Effector memory CD4-positive, alpha-beta T cell (primary cell): Measurements from ENCODE around the gene PCDHB9.
A peak's percentile ranks its signal among the peaks of the same experiment; 100 is the strongest.
"Not testable (repeated sequence)": the region's sequence is repeated elsewhere in the genome, so short reads cannot be mapped to it uniquely, and the experiment has no call there.

Source experiments
- DNase-seq, 3 donors: peaks; one replicate each; pipeline ENCODE4 v3.0.0-alpha.2; 2020
- H3K27ac ChIP-seq: 2 replicates; pipeline ENCODE4 v1.7.0; 2013; ENCODE audit warnings: mild to moderate bottlenecking, low read length, moderate library complexity; ENCODE audit not compliant: insufficient read depth, poor library complexity, severe bottlenecking
- H3K27me3 ChIP-seq: replicated peaks from 2 replicates; pipeline ENCODE4 v1.7.0; 2013; ENCODE audit warnings: mild to moderate bottlenecking, low read length; ENCODE audit not compliant: insufficient read depth, control insufficient read depth, poor library complexity, severe bottlenecking
- H3K36me3 ChIP-seq: 2 replicates; pipeline ENCODE4 v1.7.0; 2013; ENCODE audit warnings: mild to moderate bottlenecking, low read length, moderate library complexity; ENCODE audit not compliant: control insufficient read depth, insufficient read depth
- H3K4me1 ChIP-seq: 2 replicates; pipeline ENCODE4 v1.7.0; 2013; ENCODE audit warnings: low read length, mild to moderate bottlenecking; ENCODE audit not compliant: control insufficient read depth, insufficient read depth, poor library complexity, severe bottlenecking
- H3K4me3 ChIP-seq: 2 replicates; pipeline ENCODE4 v1.7.0; 2013; ENCODE audit warnings: low read length, low read depth, mild to moderate bottlenecking; ENCODE audit not compliant: insufficient read depth, poor library complexity, severe bottlenecking
- H3K9me3 ChIP-seq: 2 replicates; pipeline ENCODE4 v1.7.0; 2013; ENCODE audit warnings: mild to moderate bottlenecking, low read length, moderate library complexity; ENCODE audit not compliant: control insufficient read depth

PCDHB9 gene

DNA sequence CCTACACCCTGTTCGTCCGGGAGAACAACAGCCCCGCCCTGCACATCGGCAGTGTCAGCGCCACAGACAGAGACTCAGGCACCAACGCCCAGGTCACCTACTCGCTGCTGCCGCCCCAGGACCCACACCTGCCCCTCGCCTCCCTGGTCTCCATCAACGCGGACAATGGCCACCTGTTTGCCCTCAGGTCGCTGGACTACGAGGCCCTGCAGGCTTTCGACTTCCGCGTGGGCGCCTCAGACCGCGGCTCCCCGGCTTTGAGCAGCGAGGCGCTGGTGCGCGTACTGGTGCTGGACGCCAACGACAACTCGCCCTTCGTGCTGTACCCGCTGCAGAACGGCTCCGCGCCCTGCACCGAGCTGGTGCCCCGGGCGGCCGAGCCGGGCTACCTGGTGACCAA is 1.7 kb downstream of the PCDHB9 start:
- not testable (repeated sequence) for H3K9me3 ChIP-seq, H3K27me3 ChIP-seq, H3K27ac ChIP-seq, H3K36me3 ChIP-seq, DNase-seq, H3K4me1 ChIP-seq, H3K4me3 ChIP-seq

DNA sequence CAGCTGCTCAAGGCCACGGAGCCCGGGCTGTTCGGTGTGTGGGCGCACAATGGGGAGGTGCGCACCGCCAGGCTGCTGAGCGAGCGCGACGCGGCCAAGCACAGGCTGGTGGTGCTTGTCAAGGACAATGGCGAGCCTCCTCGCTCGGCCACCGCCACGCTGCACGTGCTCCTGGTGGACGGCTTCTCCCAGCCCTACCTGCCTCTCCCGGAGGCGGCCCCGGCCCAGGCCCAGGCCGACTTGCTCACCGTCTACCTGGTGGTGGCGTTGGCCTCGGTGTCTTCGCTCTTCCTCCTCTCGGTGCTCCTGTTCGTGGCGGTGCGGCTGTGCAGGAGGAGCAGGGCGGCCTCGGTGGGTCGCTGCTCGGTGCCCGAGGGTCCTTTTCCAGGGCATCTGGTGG is 2.2 kb downstream of the PCDHB9 start:
- H3K9me3 ChIP-seq, H3K36me3 ChIP-seq, H3K27me3 ChIP-seq: not testable (repeated sequence)

GRCh38 chr5:141192110-141192725 is 5.3 kb downstream of the PCDHB9 start, which contains the start of gene PCDHB10:
Gene PCDHB10, plus strand, starts transcription at chr5:141192353. Its CDS starts 200 bp downstream, at chr5:141192553.
- DNase-seq: peak in 1 of 3 donors; percentile 8
- Histone ChIP-seq H3K27ac (no peak within 1 kb of the TSS), H3K4me3 (no peak within 1 kb of the TSS), H3K27me3 (peaks cover 4% of the 10 kb centered on the region), H3K36me3 (no peaks in the 10 kb centered on the region), H3K9me3 (no peaks in the 10 kb centered on the region), H3K4me1 (no peaks in the 10 kb centered on the region)

More for the DNA sequence above, 2.2 kb downstream of the PCDHB9 start:
- H3K4me3 ChIP-seq, H3K27ac ChIP-seq, DNase-seq, H3K4me1 ChIP-seq: not testable (repeated sequence)

DNA sequence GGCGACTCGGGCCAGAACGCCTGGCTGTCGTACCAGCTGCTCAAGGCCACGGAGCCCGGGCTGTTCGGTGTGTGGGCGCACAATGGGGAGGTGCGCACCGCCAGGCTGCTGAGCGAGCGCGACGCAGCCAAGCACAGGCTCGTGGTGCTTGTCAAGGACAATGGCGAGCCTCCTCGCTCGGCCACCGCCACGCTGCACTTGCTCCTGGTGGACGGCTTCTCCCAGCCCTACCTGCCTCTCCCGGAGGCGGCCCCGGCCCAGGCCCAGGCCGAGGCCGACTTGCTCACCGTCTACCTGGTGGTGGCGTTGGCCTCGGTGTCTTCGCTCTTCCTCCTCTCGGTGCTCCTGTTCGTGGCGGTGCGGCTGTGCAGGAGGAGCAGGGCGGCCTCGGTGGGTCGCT is 7.4 kb downstream of the PCDHB9 start:
- H3K9me3 ChIP-seq, DNase-seq, H3K27me3 ChIP-seq, H3K36me3 ChIP-seq, H3K4me3 ChIP-seq, H3K27ac ChIP-seq, H3K4me1 ChIP-seq: not testable (repeated sequence)

DNA sequence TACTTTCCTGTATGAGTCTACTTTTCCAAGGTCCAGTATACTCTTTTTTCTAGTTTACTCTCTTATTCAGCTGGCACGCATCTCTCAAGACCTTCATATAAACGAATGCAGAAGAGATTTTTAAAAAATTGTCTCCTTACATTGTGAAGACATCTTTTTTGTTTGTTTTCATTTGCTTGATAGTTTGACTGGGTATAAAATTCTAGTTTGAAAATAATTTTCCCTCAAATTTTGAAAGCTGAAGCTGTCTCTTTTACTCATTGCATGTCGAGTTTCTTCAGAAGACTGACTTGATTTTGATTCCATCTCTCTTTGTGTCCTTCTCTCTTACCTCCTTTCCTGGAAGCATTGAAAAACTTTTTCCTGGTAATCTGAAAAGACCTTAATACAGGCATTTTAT is 9.4 kb downstream of the PCDHB9 start:
- Histone ChIP-seq H3K4me3 (no peak overlapping the region), H3K36me3 (no peaks in the 10 kb centered on the region), H3K27ac (no peak overlapping the region), H3K4me1 (no peaks in the 10 kb centered on the region), H3K27me3 (peaks cover 4% of the 10 kb centered on the region), H3K9me3 (no peaks in the 10 kb centered on the region)
- DNase-seq: no peak

- DNase-seq: no peak
- H3K36me3 ChIP-seq: no peaks in the 10 kb centered on the region
- H3K27ac ChIP-seq: no peak within 1 kb of the TSS
- H3K9me3 ChIP-seq: no peaks in the 10 kb centered on the region
- H3K4me1 ChIP-seq: no peaks in the 10 kb centered on the region
- no peak within 1 kb of the TSS for H3K4me3 ChIP-seq
- H3K27me3 ChIP-seq: no peaks in the 10 kb centered on the region
Observed at GRCh38 chr5:141199359-141200235, 12.6 kb downstream of the PCDHB9 start, which contains the start of gene PCDHB11. Gene PCDHB11, plus strand, starts transcription at chr5:141199627. Its CDS starts 148 bp downstream, at chr5:141199775.

GRCh38 chr5:141201126-141201525 is 14.2 kb downstream of the PCDHB9 start:
- not testable (repeated sequence) for DNase-seq, H3K9me3 ChIP-seq, H3K27ac ChIP-seq, H3K36me3 ChIP-seq, H3K4me3 ChIP-seq, H3K27me3 ChIP-seq, H3K4me1 ChIP-seq

DNA sequence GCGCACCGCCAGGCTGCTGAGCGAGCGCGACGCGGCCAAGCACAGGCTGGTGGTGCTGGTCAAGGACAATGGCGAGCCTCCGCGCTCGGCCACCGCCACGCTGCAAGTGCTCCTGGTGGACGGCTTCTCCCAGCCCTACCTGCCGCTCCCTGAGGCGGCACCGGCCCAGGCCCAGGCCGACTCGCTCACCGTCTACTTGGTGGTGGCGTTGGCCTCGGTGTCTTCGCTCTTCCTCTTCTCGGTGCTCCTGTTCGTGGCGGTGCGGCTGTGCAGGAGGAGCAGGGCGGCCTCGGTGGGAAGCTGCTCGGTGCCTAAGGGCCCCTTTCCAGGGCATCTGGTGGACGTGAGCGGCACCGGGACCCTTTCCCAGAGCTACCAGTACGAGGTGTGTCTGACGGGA is 14.7 kb downstream of the PCDHB9 start:
- not testable (repeated sequence) for H3K36me3 ChIP-seq, H3K27me3 ChIP-seq, H3K9me3 ChIP-seq, H3K27ac ChIP-seq, DNase-seq, H3K4me3 ChIP-seq, H3K4me1 ChIP-seq

DNA sequence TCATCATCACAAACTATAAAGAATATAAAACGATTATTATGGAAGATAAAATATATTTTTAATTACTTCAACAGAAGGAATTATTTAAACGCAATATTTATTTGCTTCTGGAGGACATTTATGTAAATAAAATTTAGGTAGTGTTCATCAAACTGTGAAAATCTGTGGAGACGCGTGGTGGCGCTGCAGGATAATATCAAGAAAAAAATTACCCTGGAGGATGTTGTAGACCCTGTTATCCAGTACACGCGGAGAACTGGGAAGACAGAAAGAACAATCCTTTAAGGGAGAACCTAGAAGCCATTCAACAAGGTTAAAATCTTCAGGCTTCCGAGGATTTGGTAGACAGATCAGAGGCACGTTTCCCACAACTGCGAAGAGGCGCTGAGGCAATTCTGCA is 21.5 kb downstream of the PCDHB9 start, which contains the start of gene PCDHB12:
TSS of gene PCDHB12 (plus strand) at position 242 of the 400 bp plus-strand sequence. CDS start 189 bp downstream, outside the sequence.
- DNase-seq: no peak
- no peak within 1 kb of the TSS for H3K27ac ChIP-seq
- no peaks in the 10 kb centered on the region for H3K4me1 ChIP-seq
- peaks cover 7% of the 10 kb centered on the region for H3K27me3 ChIP-seq
- no peaks in the 10 kb centered on the region for H3K36me3 ChIP-seq
- H3K9me3 ChIP-seq: no peaks in the 10 kb centered on the region
- H3K4me3 ChIP-seq: no peak within 1 kb of the TSS

DNA sequence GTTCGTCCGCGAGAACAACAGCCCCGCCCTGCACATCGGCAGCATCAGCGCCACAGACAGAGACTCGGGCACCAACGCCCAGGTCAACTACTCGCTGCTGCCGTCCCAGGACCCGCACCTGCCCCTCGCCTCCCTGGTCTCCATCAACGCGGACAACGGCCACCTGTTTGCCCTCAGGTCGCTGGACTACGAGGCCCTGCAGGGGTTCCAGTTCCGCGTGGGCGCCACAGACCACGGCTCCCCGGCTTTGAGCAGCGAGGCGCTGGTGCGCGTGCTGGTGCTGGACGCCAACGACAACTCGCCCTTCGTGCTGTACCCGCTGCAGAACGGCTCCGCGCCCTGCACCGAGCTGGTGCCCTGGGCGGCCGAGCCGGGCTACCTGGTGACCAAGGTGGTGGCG is 23.3 kb downstream of the PCDHB9 start:
- H3K9me3 ChIP-seq, H3K27ac ChIP-seq, H3K4me3 ChIP-seq, H3K36me3 ChIP-seq, DNase-seq, H3K27me3 ChIP-seq, H3K4me1 ChIP-seq: not testable (repeated sequence)
